ENCODE results near the gene ACTG1. TPM values are rescaled to one million over a fixed set of nuclear protein-coding genes. Genes with fewer than 3 reads are reported as not detected.

Gene ACTG1
- polyA plus RNA-seq, 1 of the 3 experiments (the other 2 are of a cell fraction) = 7,871 TPM

GRCh38 chr17:81537343-81537855, 24.8 kb upstream of the ACTG1 start:
- H3K27ac ChIP-seq (ENCODE audit: low read depth in 2 of 2, low read length in 1 of 2) = no peak overlapping the region
- H3K4me3 ChIP-seq (ENCODE audit: low read depth in 2 of 2, low read length in 1 of 2) = no peak overlapping the region
- ChIA-PET CTCF (interaction anchor here (0.6 to 4.2 kb wide), 25 partner anchors 8 to 568 kb away, joined by 3 to 39 read pairs (median 4); partner anchors contain the start of genes ACTG1, FAAP100 and FSCN2), POLR2A (interaction anchor here (1.0 kb wide), 2 partner anchors 14 to 31 kb away, joined by 3 read pairs; no protein-coding TSS in a partner anchor)
- WGBS (ENCODE audit: low lambda C conversion rate) = 54% methylated on average over 14 of the region's 17 CpGs
- H3K79me2 ChIP-seq (ENCODE audit: insufficient read depth) = no peaks in the 10 kb centered on the region
- peak; percentile 92 for DNase-seq
- TF ChIP-seq, protein P1, sequence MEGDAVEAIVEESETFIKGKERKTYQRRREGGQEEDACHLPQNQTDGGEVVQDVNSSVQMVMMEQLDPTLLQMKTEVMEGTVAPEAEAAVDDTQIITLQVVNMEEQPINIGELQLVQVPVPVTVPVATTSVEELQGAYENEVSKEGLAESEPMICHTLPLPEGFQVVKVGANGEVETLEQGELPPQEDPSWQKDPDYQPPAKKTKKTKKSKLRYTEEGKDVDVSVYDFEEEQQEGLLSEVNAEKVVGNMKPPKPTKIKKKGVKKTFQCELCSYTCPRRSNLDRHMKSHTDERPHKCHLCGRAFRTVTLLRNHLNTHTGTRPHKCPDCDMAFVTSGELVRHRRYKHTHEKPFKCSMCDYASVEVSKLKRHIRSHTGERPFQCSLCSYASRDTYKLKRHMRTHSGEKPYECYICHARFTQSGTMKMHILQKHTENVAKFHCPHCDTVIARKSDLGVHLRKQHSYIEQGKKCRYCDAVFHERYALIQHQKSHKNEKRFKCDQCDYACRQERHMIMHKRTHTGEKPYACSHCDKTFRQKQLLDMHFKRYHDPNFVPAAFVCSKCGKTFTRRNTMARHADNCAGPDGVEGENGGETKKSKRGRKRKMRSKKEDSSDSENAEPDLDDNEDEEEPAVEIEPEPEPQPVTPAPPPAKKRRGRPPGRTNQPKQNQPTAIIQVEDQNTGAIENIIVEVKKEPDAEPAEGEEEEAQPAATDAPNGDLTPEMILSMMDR (IDR thresholded peaks at IDR 0.05) = peak; percentile 60
- TF ChIP-seq RAD21 (IDR thresholded peaks at IDR 0.05; ENCODE audit: low read length) = peak; percentile 80
- TF ChIP-seq RCOR1 (IDR thresholded peaks at IDR 0.05; ENCODE audit: low read length) = no peak
- no peak for TF ChIP-seq FOSL2 (IDR thresholded peaks at IDR 0.05; ENCODE audit: borderline replicate concordance, low read depth)
- no peak for TF ChIP-seq TAF1 (IDR thresholded peaks at IDR 0.05; ENCODE audit: borderline replicate concordance, low read depth, low read length)
- TF ChIP-seq USF2 (IDR thresholded peaks at IDR 0.05; ENCODE audit: borderline replicate concordance, low read depth, low read length) = peak; percentile 12; the same call in 1 of the 2 replicates
- peak; percentile 62 for TF ChIP-seq SMC3 (IDR thresholded peaks at IDR 0.05; ENCODE audit: low read depth, low read length)
- TF ChIP-seq MEF2A (IDR thresholded peaks at IDR 0.05; ENCODE audit: borderline replicate concordance, low read depth) = no peak
- H3F3A ChIP-seq (replicated peaks; ENCODE audit: insufficient read depth) = peaks cover 13% of the 10 kb centered on the region
- H3K9me3 ChIP-seq = no peaks in the 10 kb centered on the region
- H3K36me3 ChIP-seq (replicated peaks in 1 of 2; ENCODE audit: control insufficient read depth in 1 of 2, insufficient read depth in 2 of 2, low read length in 1 of 2) = peaks cover 0 to 20% of the 10 kb centered on the region in 2 experiments
- H3K9ac ChIP-seq = no peak overlapping the region
- peaks cover 9% of the 10 kb centered on the region; the same call in 1 of the 2 replicates for H4K20me1 ChIP-seq (ENCODE audit: insufficient read depth)
- peaks cover 0 to 35% of the 10 kb centered on the region in 2 experiments; a peak in 1 of 4 replicates for H3K4me1 ChIP-seq (ENCODE audit: control insufficient read depth in 1 of 2, insufficient read depth in 2 of 2, low read depth in 1 of 2, low read length in 1 of 2)
- H3K9me2 ChIP-seq = no peaks in the 10 kb centered on the region
- H3K27me3 ChIP-seq (ENCODE audit: insufficient read depth) = no peaks in the 10 kb centered on the region
- H2AFZ ChIP-seq (ENCODE audit: low read depth) = no peak overlapping the region
- no peak overlapping the region for H3K4me2 ChIP-seq

GRCh38 chr17:81536299-81537290, 24.0 kb upstream of the ACTG1 start:
- no peaks in the 10 kb centered on the region for H3K9me3 ChIP-seq
- CTCF ChIA-PET = interaction anchor here (0.6 to 4.2 kb wide), 24 partner anchors 9 to 569 kb away, joined by 3 to 39 read pairs (median 4); partner anchors contain the start of genes ACTG1, FAAP100 and FSCN2
- POLR2A ChIA-PET = interaction anchor here (1.0 kb wide), 2 partner anchors 13 to 31 kb away, joined by 3 read pairs; no protein-coding TSS in a partner anchor
- H3K27ac ChIP-seq (ENCODE audit: low read depth in 2 of 2, low read length in 1 of 2) = no peak overlapping the region
- H3K4me2 ChIP-seq = no peak overlapping the region
- peaks cover 0 to 35% of the 10 kb centered on the region in 2 experiments; a peak in 1 of 4 replicates for H3K4me1 ChIP-seq (ENCODE audit: control insufficient read depth in 1 of 2, insufficient read depth in 2 of 2, low read depth in 1 of 2, low read length in 1 of 2)
- no peak overlapping the region for H2AFZ ChIP-seq (ENCODE audit: low read depth)
- H3K9ac ChIP-seq = no peak overlapping the region
- 39% methylated on average over 27 of the region's 89 CpGs for WGBS (ENCODE audit: low lambda C conversion rate)
- no peaks in the 10 kb centered on the region for H3K27me3 ChIP-seq (ENCODE audit: insufficient read depth)
- no peak for TF ChIP-seq TAF1 (IDR thresholded peaks at IDR 0.05; ENCODE audit: borderline replicate concordance, low read depth, low read length)
- no peak for TF ChIP-seq MAX (IDR thresholded peaks at IDR 0.05; ENCODE audit: low read depth)
- TF ChIP-seq, protein P1 (IDR thresholded peaks at IDR 0.05) = no peak
- no peak for TF ChIP-seq EP300 (IDR thresholded peaks at IDR 0.05; ENCODE audit: borderline replicate concordance in 1 of 2, low read depth in 1 of 2, low read length in 1 of 2)
- TF ChIP-seq FOXJ3 (CRISPR knock-in tag; IDR thresholded peaks at IDR 0.05) = no peak
- TF ChIP-seq GATA2 (CRISPR knock-in tag; IDR thresholded peaks at IDR 0.05) = no peak
- TF ChIP-seq USF2 (IDR thresholded peaks at IDR 0.05; ENCODE audit: borderline replicate concordance, low read depth, low read length) = no peak
- no peaks in the 10 kb centered on the region for H3K9me2 ChIP-seq
- H3F3A ChIP-seq (replicated peaks; ENCODE audit: insufficient read depth) = peaks cover 12% of the 10 kb centered on the region
- DNase-seq = peak; percentile 71
- H3K36me3 ChIP-seq (replicated peaks in 1 of 2; ENCODE audit: control insufficient read depth in 1 of 2, insufficient read depth in 2 of 2, low read length in 1 of 2) = peaks cover 0 to 20% of the 10 kb centered on the region in 2 experiments
- H3K4me3 ChIP-seq (ENCODE audit: low read depth in 2 of 2, low read length in 1 of 2) = no peak overlapping the region
- peaks cover 9% of the 10 kb centered on the region; the same call in 1 of the 2 replicates for H4K20me1 ChIP-seq (ENCODE audit: insufficient read depth)
- no peaks in the 10 kb centered on the region for H3K79me2 ChIP-seq (ENCODE audit: insufficient read depth)

Measured in SK-N-SH (cell line).